WTC11 (cell line): Measurements from ENCODE around the gene RALY. TPM values are rescaled to one million over a fixed set of nuclear protein-coding genes. Genes with fewer than 3 reads are reported as not detected.

Experiments
- ATAC-seq: fragments of 200-7000 bp; cut with Tn5 transposase; 2 replicates; pipeline ENCODE4 v1.10.0; 2021; ENCODE audit warnings: mild to moderate bottlenecking, moderate library complexity
- CTCF ChIA-PET: fragments of 300-600 bp; sonication (Branson Sonifier 250); formaldehyde crosslinking; loops from one replicate; lab custom pipeline; 2021; ENCODE audit warnings: antibody characterized with exemption; lab: Charles Lee
- POLR2A ChIA-PET: fragments of 350-600 bp; sonication (Branson Sonifier 250); formaldehyde crosslinking; loops from one replicate; lab custom pipeline; 2021; ENCODE audit warnings: antibody characterized with exemption; lab: Charles Lee
- DNase-seq: peaks from one replicate; pipeline ENCODE4 v3.0.0; 2021; ENCODE audit warnings: low spot score
- H3K27ac Mint-ChIP-seq: 2 replicates; pipeline ENCODE4 v1.8.0; 2021; ENCODE audit warnings: mixed read lengths
- H3K27me3 Mint-ChIP-seq: 2 replicates; pipeline ENCODE4 v1.8.0; 2021; ENCODE audit warnings: low read depth, mild to moderate bottlenecking, moderate library complexity, mixed read lengths
- H3K36me3 Mint-ChIP-seq: 2 replicates; pipeline ENCODE4 v1.8.0; 2021; ENCODE audit warnings: mixed read lengths
- H3K4me1 Mint-ChIP-seq: 2 replicates; pipeline ENCODE4 v1.8.0; 2022; ENCODE audit warnings: mixed read lengths
- H3K4me3 Mint-ChIP-seq: 2 replicates; pipeline ENCODE4 v1.8.0; 2021; ENCODE audit warnings: mild to moderate bottlenecking, moderate library complexity, mixed read lengths
- H3K9me3 Mint-ChIP-seq: 2 replicates; pipeline ENCODE4 v1.8.0; 2021; ENCODE audit warnings: mixed read lengths
- AR ChIP-seq: fragments of 250-450 bp; sonication (Bioruptor Pico); IDR thresholded peaks from 2 replicates; pipeline ENCODE4 v1.9.0; 2021; ENCODE audit warnings: mild to moderate bottlenecking
- ARID4B ChIP-seq: sonication (generic); formaldehyde crosslinking; IDR thresholded peaks from 2 replicates; pipeline ENCODE4 v1.8.0; 2023; ENCODE audit warnings: missing genetic modification reagents, mild to moderate bottlenecking, borderline replicate concordance
- E2F5 ChIP-seq: sonication (generic); formaldehyde crosslinking; IDR thresholded peaks from 2 replicates; pipeline ENCODE4 v1.8.1; 2022; ENCODE audit warnings: mild to moderate bottlenecking, moderate library complexity, missing genetic modification reagents
- ELF4 ChIP-seq: sonication (generic); formaldehyde crosslinking; IDR thresholded peaks from 2 replicates; pipeline ENCODE4 v1.8.1; 2022; ENCODE audit warnings: low read depth, mild to moderate bottlenecking, moderate library complexity, missing genetic modification reagents
- EMX1 ChIP-seq: fragments of 250-450 bp; sonication (Bioruptor Pico); IDR thresholded peaks from 2 replicates; pipeline ENCODE4 v1.8.0; 2021; ENCODE audit warnings: mild to moderate bottlenecking
- ERG ChIP-seq: fragments of 250-450 bp; sonication (Bioruptor Pico); IDR thresholded peaks from 2 replicates; pipeline ENCODE4 v1.8.0; 2021; ENCODE audit warnings: mild to moderate bottlenecking
- GABPB1 ChIP-seq: sonication (generic); formaldehyde crosslinking; IDR thresholded peaks from 2 replicates; pipeline ENCODE4 v1.8.1; 2023; ENCODE audit warnings: mild to moderate bottlenecking, missing genetic modification reagents
- JAZF1 ChIP-seq: fragments of 250-450 bp; sonication (Bioruptor Pico); IDR thresholded peaks from 2 replicates; pipeline ENCODE4 v1.9.0; 2021; ENCODE audit warnings: moderate library complexity, mild to moderate bottlenecking, inconsistent platforms
- KAT7 ChIP-seq: sonication (generic); formaldehyde crosslinking; IDR thresholded peaks from 2 replicates; pipeline ENCODE4 v1.8.1; 2023; ENCODE audit warnings: missing genetic modification reagents, mild to moderate bottlenecking, borderline replicate concordance
- NR1H2 ChIP-seq: sonication (generic); formaldehyde crosslinking; IDR thresholded peaks from 2 replicates; pipeline ENCODE4 v1.9.0; 2021; ENCODE audit warnings: mild to moderate bottlenecking, moderate library complexity, missing genetic modification reagents
- NR3C1 ChIP-seq: sonication (generic); formaldehyde crosslinking; conservative IDR thresholded peaks from 2 replicates; pipeline ENCODE4 v1.8.1; 2023; ENCODE audit warnings: low read depth, mild to moderate bottlenecking, missing genetic modification reagents
- STAT6 ChIP-seq: sonication (generic); formaldehyde crosslinking; conservative IDR thresholded peaks from 2 replicates; pipeline ENCODE4 v1.8.1; 2023; ENCODE audit warnings: mild to moderate bottlenecking, low read depth, missing genetic modification reagents, moderate library complexity
- ZNF512 ChIP-seq: sonication (generic); formaldehyde crosslinking; IDR thresholded peaks from 2 replicates; pipeline ENCODE4 v1.8.1; 2022; ENCODE audit warnings: missing genetic modification reagents, borderline replicate concordance
- total RNA-seq: library from RNA; stranded (reverse); gene quantifications from 3 replicates; pipeline ENCODE4 v1.2.3, GENCODE V29; 2021

Gene RALY
- total RNA-seq, 1 experiment from 2014 or later: 164 TPM

- H3K4me1 Mint-ChIP-seq: no peaks in the 10 kb centered on the region
- TF ChIP-seq EMX1 (CRISPR knock-in tag) (no peak), E2F5 (CRISPR knock-in tag) (no peak), GABPB1 (CRISPR knock-in tag) (no peak), ARID4B (no peak), ZNF512 (no peak), AR (no peak), ELF4 (CRISPR knock-in tag) (no peak), ERG (no peak), NR3C1 (CRISPR knock-in tag) (no peak), JAZF1 (CRISPR knock-in tag) (no peak), STAT6 (CRISPR knock-in tag) (no peak), KAT7 (CRISPR knock-in tag) (no peak), NR1H2 (CRISPR knock-in tag) (no peak)
- CTCF ChIA-PET: interaction anchor here (0.9 to 2.2 kb wide), 5 partner anchors 13 to 219 kb away, joined by 3 to 10 read pairs (median 6); no protein-coding TSS in a partner anchor
These were observed 88.6 kb downstream of the RALY start for GRCh38 chr20:34082232-34082887.

More at GRCh38 chr20:34082232-34082887, 88.6 kb downstream of the RALY start:
- Mint-ChIP-seq H3K27ac (no peak overlapping the region), H3K27me3 (no peaks in the 10 kb centered on the region), H3K9me3 (no peaks in the 10 kb centered on the region), H3K4me3 (no peak overlapping the region), H3K36me3 (peaks cover 9% of the 10 kb centered on the region; the same call in 1 of the 2 replicates)
- ATAC-seq (no peak), DNase-seq (no peak)
- POLR2A ChIA-PET: interaction anchor here (0.6 to 1.3 kb wide), 3 partner anchors 12 to 33 kb away, joined by 3 to 4 read pairs (median 4); partner anchors contain the start of gene EIF2S2
